DND-41 (cell line): ENCODE data around the gene CLCN7.

Source experiments
- ATAC-seq: fragments of 200-7000 bp; cut with Tn5 transposase; 3 replicates; pipeline ENCODE4 v1.9.1; 2021; ENCODE audit warnings: low read depth; ENCODE audit not compliant: insufficient read depth
- DNase-seq: peaks from one replicate; pipeline ENCODE4 v3.0.0-alpha.2; 2020
- H2AFZ ChIP-seq: 2 replicates; pipeline ENCODE4 v1.6.0; 2012; ENCODE audit warnings: low read depth, low read length
- H3K27ac ChIP-seq: 2 replicates; pipeline ENCODE4 v1.5.1; 2012; ENCODE audit warnings: low read length, inconsistent platforms
- H3K27me3 ChIP-seq: fragments of 200-600 bp; sonication (generic); 2 replicates; pipeline ENCODE4 v1.6.0; 2012; ENCODE audit warnings: low read length, mild to moderate bottlenecking, inconsistent platforms; ENCODE audit not compliant: insufficient read depth, poor library complexity
- H3K36me3 ChIP-seq: 2 replicates; pipeline ENCODE4 v1.5.1; 2012; ENCODE audit warnings: low read length, inconsistent platforms; ENCODE audit not compliant: insufficient read depth
- H3K4me1 ChIP-seq: 2 replicates; pipeline ENCODE4 v1.5.1; 2012; ENCODE audit warnings: mild to moderate bottlenecking, low read length; ENCODE audit not compliant: insufficient read depth
- H3K4me2 ChIP-seq: 2 replicates; pipeline ENCODE4 v1.6.0; 2012; ENCODE audit warnings: mild to moderate bottlenecking, moderate library complexity, low read length, inconsistent platforms; ENCODE audit not compliant: insufficient read depth
- H3K4me3 ChIP-seq, 2 experiments: fragments of 200-600 bp in 1 of 2; shearing (Covaris generic) in 1 of 2; 2 replicates each; pipeline ENCODE4 v1.5.1; 2012 to 2016; ENCODE audit warnings: inconsistent platforms in 2 of 2, low read length in 2 of 2, mild to moderate bottlenecking in 2 of 2, low read depth in 1 of 2, moderate library complexity in 1 of 2
- H3K79me2 ChIP-seq: 2 replicates; pipeline ENCODE4 v1.6.0; 2012; ENCODE audit warnings: low read length, inconsistent platforms; ENCODE audit not compliant: insufficient read depth
- H3K9ac ChIP-seq: 2 replicates; pipeline ENCODE4 v1.6.0; 2012; ENCODE audit warnings: low read depth, mild to moderate bottlenecking, inconsistent platforms, low read length, moderate library complexity
- H3K9me3 ChIP-seq: 2 replicates; pipeline ENCODE4 v1.5.1; 2012; ENCODE audit warnings: low read length, moderate library complexity, mild to moderate bottlenecking, inconsistent platforms; ENCODE audit not compliant: insufficient read depth, severe bottlenecking
- H4K20me1 ChIP-seq: 2 replicates; pipeline ENCODE4 v1.6.0; 2012; ENCODE audit warnings: low read length; ENCODE audit not compliant: insufficient read depth
- CTCF ChIP-seq: IDR thresholded peaks from 2 replicates; pipeline ENCODE4 v1.5.1; 2012; ENCODE audit warnings: borderline replicate concordance, low read length, moderate library complexity, mild to moderate bottlenecking; ENCODE audit not compliant: poor library complexity, severe bottlenecking; ENCODE audit errors: extremely low read depth
- EZH2 ChIP-seq: IDR thresholded peaks from 3 replicates; pipeline ENCODE4 v1.6.1; 2012; ENCODE audit warnings: borderline replicate concordance, low read depth, mild to moderate bottlenecking, moderate library complexity, low read length, inconsistent platforms; ENCODE audit not compliant: severe bottlenecking

Gene CLCN7

DNA sequence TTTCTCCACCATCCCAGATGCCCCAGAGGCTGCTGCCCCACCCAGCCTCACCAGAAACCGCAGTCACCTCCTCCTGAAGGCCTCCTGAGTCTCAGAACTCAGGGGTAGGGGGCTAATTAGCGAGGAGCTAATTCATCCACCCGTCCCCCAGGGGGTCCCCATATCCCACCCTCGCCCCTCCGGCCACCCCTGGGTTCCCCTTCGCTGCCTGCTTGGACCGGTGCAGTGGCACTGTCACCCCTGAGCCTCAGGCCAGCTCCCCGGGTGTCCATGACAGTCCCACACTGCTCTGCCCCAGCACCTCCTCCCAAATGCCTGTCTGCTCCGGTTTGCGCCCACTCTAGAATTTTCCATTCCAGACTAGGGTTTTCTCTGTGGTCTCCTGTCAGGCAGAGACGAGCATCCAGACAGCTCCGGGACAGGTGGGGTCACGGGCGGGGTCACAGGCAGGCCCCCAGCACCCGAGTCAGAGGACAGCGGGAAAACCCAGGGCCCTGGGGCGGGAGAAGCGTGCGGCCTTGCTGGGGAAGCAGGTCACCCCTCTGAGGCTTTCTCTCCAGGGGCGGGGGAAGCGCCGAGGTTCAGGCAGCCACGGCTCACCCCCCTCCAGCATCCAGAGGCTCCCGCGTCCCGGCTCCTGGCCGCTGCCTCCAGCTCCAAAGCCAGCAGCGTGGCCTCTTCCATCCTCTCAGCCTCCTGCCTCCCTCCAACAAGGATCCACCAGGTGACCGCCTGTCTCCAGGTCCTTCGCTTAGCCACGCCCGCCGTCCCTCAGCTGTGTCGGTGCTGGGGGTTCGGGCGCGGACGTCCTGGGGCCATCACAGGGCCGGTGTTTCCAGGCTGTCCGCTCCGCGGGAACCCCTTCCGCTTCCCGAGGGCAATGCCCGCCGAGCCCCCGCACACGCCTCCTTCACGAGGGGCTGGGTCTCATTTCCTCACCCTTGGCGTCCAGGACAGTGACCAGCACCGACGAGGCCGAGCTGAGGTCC, 47.1 kb downstream of the CLCN7 start:
- no peaks in the 10 kb centered on the region for H3K36me3 ChIP-seq
- no peaks in the 10 kb centered on the region for H4K20me1 ChIP-seq
- no peaks in the 10 kb centered on the region for H3K27me3 ChIP-seq
- H3K4me1 ChIP-seq, result no peaks in the 10 kb centered on the region
- H2AFZ ChIP-seq, result no peak overlapping the region
- TF ChIP-seq EZH2 (no peak), CTCF (no peak)
- H3K4me3 ChIP-seq, result no peak overlapping the region
- no peak overlapping the region for H3K4me2 ChIP-seq
- H3K79me2 ChIP-seq, result no peaks in the 10 kb centered on the region
- DNase-seq (no peak), ATAC-seq (no peak)
- no peak overlapping the region for H3K9ac ChIP-seq
- no peak overlapping the region for H3K27ac ChIP-seq
- no peaks in the 10 kb centered on the region for H3K9me3 ChIP-seq

GRCh38 chr16:1426734-1427471, 47.9 kb downstream of the CLCN7 start:
- H3K27ac ChIP-seq, result no peak overlapping the region
- H3K4me3 ChIP-seq, result no peak overlapping the region

DNA sequence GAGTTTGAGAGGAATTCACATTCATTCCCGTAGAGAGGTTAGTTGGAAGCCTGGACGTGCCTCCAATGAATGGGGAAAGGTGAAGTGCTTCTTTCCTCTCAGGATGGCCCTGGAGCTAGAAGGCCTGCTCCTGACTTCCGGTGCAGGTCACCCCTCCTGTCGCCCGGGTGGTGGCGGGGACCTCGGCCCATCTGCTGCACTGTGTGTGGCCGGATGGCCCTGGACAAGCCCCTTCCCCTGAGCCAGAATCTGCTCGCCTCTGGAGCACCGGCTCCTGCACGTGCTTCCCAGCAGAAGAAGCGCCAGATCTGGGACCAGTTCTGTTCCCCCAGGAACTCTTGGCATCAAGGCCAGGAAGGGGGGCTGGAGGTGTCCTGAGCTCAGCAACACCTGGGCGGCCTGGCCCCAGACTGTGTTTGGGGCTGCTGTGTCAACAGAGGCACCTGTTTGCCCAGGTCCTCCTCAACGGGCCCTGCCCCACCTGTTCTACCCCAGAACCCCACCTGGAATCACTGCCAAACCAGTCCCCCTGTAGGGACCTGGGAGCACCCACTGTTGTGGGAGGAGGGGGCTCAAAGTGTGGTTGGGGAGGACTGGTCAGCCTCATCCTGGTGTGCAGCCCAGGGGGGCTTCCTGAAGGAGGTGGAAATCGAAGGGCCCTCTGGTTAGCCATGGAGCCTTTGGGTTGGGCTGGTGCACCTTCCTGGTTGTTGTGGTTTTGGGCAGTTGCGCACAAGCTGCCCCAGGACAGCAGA, 49.0 kb downstream of the CLCN7 start:
- H2AFZ ChIP-seq, result no peak overlapping the region
- H3K4me2 ChIP-seq, result no peak overlapping the region
- no peak for ATAC-seq
- TF ChIP-seq EZH2 (no peak), CTCF (no peak)
- no peaks in the 10 kb centered on the region for H4K20me1 ChIP-seq
- H3K9me3 ChIP-seq, result no peaks in the 10 kb centered on the region
- H3K36me3 ChIP-seq, result no peaks in the 10 kb centered on the region
- H3K9ac ChIP-seq, result no peak overlapping the region
- H3K4me1 ChIP-seq, result peaks cover 12% of the 10 kb centered on the region
- H3K79me2 ChIP-seq, result no peaks in the 10 kb centered on the region
- no peak overlapping the region for H3K4me3 ChIP-seq
- no peaks in the 10 kb centered on the region for H3K27me3 ChIP-seq
- no peak for DNase-seq
- no peak overlapping the region for H3K27ac ChIP-seq

More at GRCh38 chr16:1426734-1427471, 47.9 kb downstream of the CLCN7 start:
- Histone ChIP-seq H3K36me3 (no peaks in the 10 kb centered on the region), H3K4me1 (peaks cover 5% of the 10 kb centered on the region), H2AFZ (no peak overlapping the region), H3K9me3 (no peaks in the 10 kb centered on the region), H3K79me2 (no peaks in the 10 kb centered on the region), H4K20me1 (no peaks in the 10 kb centered on the region), H3K4me2 (no peak overlapping the region), H3K27me3 (no peaks in the 10 kb centered on the region), H3K9ac (no peak overlapping the region)
- DNase-seq (no peak), ATAC-seq (no peak)
- TF ChIP-seq CTCF, result no peak
- TF ChIP-seq EZH2, result no peak
